Measurements from ENCODE around the gene SUFU.
"Not testable (repeated sequence)": the region's sequence is repeated elsewhere in the genome, so short reads cannot be mapped to it uniquely, and the experiment has no call there.

The SUFU gene

GRCh38 chr10:102493771-102494170, 10.0 kb upstream of the SUFU start:
- TF ChIP-seq, protein P1, sequence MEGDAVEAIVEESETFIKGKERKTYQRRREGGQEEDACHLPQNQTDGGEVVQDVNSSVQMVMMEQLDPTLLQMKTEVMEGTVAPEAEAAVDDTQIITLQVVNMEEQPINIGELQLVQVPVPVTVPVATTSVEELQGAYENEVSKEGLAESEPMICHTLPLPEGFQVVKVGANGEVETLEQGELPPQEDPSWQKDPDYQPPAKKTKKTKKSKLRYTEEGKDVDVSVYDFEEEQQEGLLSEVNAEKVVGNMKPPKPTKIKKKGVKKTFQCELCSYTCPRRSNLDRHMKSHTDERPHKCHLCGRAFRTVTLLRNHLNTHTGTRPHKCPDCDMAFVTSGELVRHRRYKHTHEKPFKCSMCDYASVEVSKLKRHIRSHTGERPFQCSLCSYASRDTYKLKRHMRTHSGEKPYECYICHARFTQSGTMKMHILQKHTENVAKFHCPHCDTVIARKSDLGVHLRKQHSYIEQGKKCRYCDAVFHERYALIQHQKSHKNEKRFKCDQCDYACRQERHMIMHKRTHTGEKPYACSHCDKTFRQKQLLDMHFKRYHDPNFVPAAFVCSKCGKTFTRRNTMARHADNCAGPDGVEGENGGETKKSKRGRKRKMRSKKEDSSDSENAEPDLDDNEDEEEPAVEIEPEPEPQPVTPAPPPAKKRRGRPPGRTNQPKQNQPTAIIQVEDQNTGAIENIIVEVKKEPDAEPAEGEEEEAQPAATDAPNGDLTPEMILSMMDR (IDR thresholded peaks at IDR 0.05; ENCODE audit: extremely low read depth, insufficient read depth, missing control alignments) = no peak
- in situ Hi-C loops (cut with MboI; ENCODE audit: low pct_unique_long_range_greater_than_20kb, low sequenced_read_pairs, unreplicated experiment) = no loop called here
- no peak for DNase-seq (ENCODE audit: low spot score)

- in situ Hi-C loops (cut with MboI; ENCODE audit: low pct_unique_long_range_greater_than_20kb, low sequenced_read_pairs, unreplicated experiment) = no loop called here
- TF ChIP-seq, protein P1 (IDR thresholded peaks at IDR 0.05; ENCODE audit: extremely low read depth, insufficient read depth, missing control alignments) = no peak
- no peak for DNase-seq (ENCODE audit: low spot score)
Observed at GRCh38 chr10:102497545-102497944, 6.2 kb upstream of the SUFU start.

- DNase-seq (ENCODE audit: low spot score) = no peak
- in situ Hi-C loops (cut with MboI; ENCODE audit: low pct_unique_long_range_greater_than_20kb, low sequenced_read_pairs, unreplicated experiment) = no loop called here
- TF ChIP-seq, protein P1 (IDR thresholded peaks at IDR 0.05; ENCODE audit: extremely low read depth, insufficient read depth, missing control alignments) = no peak
Observed at GRCh38 chr10:102499356-102499755, 4.4 kb upstream of the SUFU start.

- DNase-seq (ENCODE audit: low spot score); in situ Hi-C loops (cut with MboI; ENCODE audit: low pct_unique_long_range_greater_than_20kb, low sequenced_read_pairs, unreplicated experiment): not testable (repeated sequence)
Observed at GRCh38 chr10:102500686-102501085, 3.1 kb upstream of the SUFU start.

- in situ Hi-C loops (cut with MboI; ENCODE audit: low pct_unique_long_range_greater_than_20kb, low sequenced_read_pairs, unreplicated experiment) = no loop called here
- TF ChIP-seq, protein P1 (IDR thresholded peaks at IDR 0.05; ENCODE audit: extremely low read depth, insufficient read depth, missing control alignments) = no peak
- no peak for DNase-seq (ENCODE audit: low spot score)
Observed at GRCh38 chr10:102501201-102502028, 2.4 kb upstream of the SUFU start.

- in situ Hi-C loops (cut with MboI; ENCODE audit: low pct_unique_long_range_greater_than_20kb, low sequenced_read_pairs, unreplicated experiment) = no loop called here
- DNase-seq (ENCODE audit: low spot score) = peak; percentile 98
- TF ChIP-seq, protein P1 (IDR thresholded peaks at IDR 0.05; ENCODE audit: extremely low read depth, insufficient read depth, missing control alignments) = no peak
Observed at GRCh38 chr10:102502029-102502336, 1.8 kb upstream of the SUFU start.

DNA sequence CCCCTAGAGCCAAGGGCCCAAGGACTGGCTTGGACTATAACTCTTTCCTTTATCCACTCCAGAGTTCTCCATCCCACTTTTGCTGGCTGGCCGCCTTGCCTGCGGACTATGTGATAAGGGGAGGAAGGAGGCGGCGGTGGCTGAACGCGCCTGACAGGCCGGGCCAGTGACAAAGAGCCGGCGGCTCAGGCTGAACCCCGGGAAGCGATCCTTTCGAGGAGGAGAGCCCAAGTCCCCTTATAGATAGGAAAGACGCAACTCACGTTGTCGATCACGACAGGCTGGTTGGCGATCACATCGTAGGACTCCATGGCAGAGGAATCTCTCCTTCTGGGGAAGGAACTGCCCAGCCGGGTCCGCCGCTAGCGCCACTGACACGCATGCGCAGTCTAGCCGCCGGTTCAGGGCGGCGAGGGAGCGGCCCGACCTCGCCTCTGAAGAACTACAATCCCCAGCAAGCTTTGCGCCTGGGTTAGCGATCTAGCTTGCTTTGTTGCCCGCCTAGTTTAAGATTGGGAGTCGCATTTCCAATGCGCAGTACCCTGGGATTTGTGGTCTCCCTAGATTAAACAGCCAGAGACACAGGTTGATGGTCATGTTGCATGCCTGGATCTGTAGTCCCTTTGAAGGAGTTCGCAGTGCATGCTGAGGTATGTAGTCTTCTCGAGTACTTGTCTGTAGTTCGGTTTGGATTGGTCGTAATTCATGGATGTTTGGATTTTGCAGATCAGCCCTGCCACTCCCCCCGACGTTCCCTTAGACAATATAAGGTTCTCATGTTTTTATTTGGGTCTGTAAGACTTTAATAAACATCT, 1.2 kb upstream of the SUFU start, which contains the start of gene ACTR1A:
TSS of gene ACTR1A (minus strand) at position 376 of the 815 bp plus-strand sequence. CDS start at position 311, 65 bp downstream.
- DNase-seq (ENCODE audit: low spot score) = peak; percentile 90
- in situ Hi-C loops (cut with MboI; ENCODE audit: low pct_unique_long_range_greater_than_20kb, low sequenced_read_pairs, unreplicated experiment) = no loop called here
- TF ChIP-seq, protein P1 (IDR thresholded peaks at IDR 0.05; ENCODE audit: extremely low read depth, insufficient read depth, missing control alignments) = no peak

Data from GM13977 (cell line).